Fibroblast of lung (primary cell): ENCODE measurements around the gene DICER1. TPM values are rescaled to one million over a fixed set of nuclear protein-coding genes. Genes with fewer than 3 reads are reported as not detected.

ENCODE experiments used
- DNase-seq, 2 donors: peaks; one replicate each; pipeline versions ENCODE4 v3.0.0 to v3.0.0-alpha.2; 2010; ENCODE audit warnings: low read depth in 2 of 2
- H2AFZ ChIP-seq: 2 replicates; pipeline ENCODE4 v1.5.1; 2012; ENCODE audit warnings: low read length, control low read depth, inconsistent platforms
- H3K27ac ChIP-seq: 2 replicates; pipeline ENCODE4 v1.5.1; 2011; ENCODE audit warnings: low read length, control low read depth; ENCODE audit not compliant: insufficient read depth
- H3K27me3 ChIP-seq: 2 replicates; pipeline ENCODE4 v1.5.1; 2011; ENCODE audit warnings: mild to moderate bottlenecking, low read length; ENCODE audit not compliant: control insufficient read depth, insufficient read depth
- H3K36me3 ChIP-seq: 2 replicates; pipeline ENCODE4 v1.5.1; 2011; ENCODE audit warnings: low read length; ENCODE audit not compliant: control insufficient read depth, insufficient read depth
- H3K4me1 ChIP-seq: 2 replicates; pipeline ENCODE4 v1.5.1; 2011; ENCODE audit warnings: low read length; ENCODE audit not compliant: control insufficient read depth, insufficient read depth; ENCODE audit errors: extremely low read depth
- H3K4me2 ChIP-seq: 2 replicates; pipeline ENCODE4 v1.5.1; 2011; ENCODE audit warnings: low read length, control low read depth; ENCODE audit not compliant: insufficient read depth; ENCODE audit errors: extremely low read depth
- H3K4me3 ChIP-seq, 4 experiments: fragments of 200-600 bp in 1 of 4; sonication (generic) in 1 of 4; replicated peaks in 1 of 4; 2 replicates each; pipeline ENCODE4 v1.5.1; 2011 to 2016; ENCODE audit warnings: low read length in 4 of 4, low read depth in 3 of 4, mild to moderate bottlenecking in 3 of 4, control low read depth in 2 of 4, inconsistent platforms in 1 of 4, mixed read lengths in 1 of 4; ENCODE audit not compliant: insufficient read depth in 1 of 4; ENCODE audit errors: control extremely low read depth in 1 of 4
- H3K79me2 ChIP-seq: 2 replicates; pipeline ENCODE4 v1.5.1; 2012; ENCODE audit warnings: mild to moderate bottlenecking, low read length, inconsistent platforms; ENCODE audit not compliant: control insufficient read depth, insufficient read depth
- H3K9ac ChIP-seq: 2 replicates; pipeline ENCODE4 v1.5.1; 2011; ENCODE audit warnings: mild to moderate bottlenecking, low read length, control low read depth; ENCODE audit not compliant: insufficient read depth
- H3K9me3 ChIP-seq: 2 replicates; pipeline ENCODE4 v1.5.1; 2012; ENCODE audit warnings: low read depth, low read length; ENCODE audit not compliant: control insufficient read depth, insufficient read depth
- H4K20me1 ChIP-seq: 2 replicates; pipeline ENCODE4 v1.5.1; 2011; ENCODE audit warnings: low read length; ENCODE audit not compliant: control insufficient read depth, insufficient read depth; ENCODE audit errors: extremely low read depth
- EZH2 ChIP-seq: IDR thresholded peaks from 2 replicates; pipeline ENCODE4 v1.5.1; 2012; ENCODE audit warnings: low read length, control low read depth, mild to moderate bottlenecking; ENCODE audit errors: missing control alignments
- polyA plus RNA-seq, 2 donors: library from polyadenylated mRNA; depleted of rRNA in 1 of 2; stranded (reverse) in 1 of 2; unstranded in 1 of 2; fragments of >200 nt; gene quantifications; 2 replicates each; pipeline ENCODE4 v1.2.1, GENCODE V29; 2011 to 2012; ENCODE audit warnings: missing spikeins in 1 of 2
- total RNA-seq: library from RNA; depleted of rRNA; stranded (reverse); fragments of >200 nt; gene quantifications from 2 replicates; pipeline ENCODE4 v1.2.1, GENCODE V29; 2014
- TF ChIP-seq, protein P1 (sequence below), 2 donors: IDR thresholded peaks in 1 of 2; conservative IDR thresholded peaks in 1 of 2; 1 replicate in 1 of 2; 2 replicates in 1 of 2; pipeline ENCODE4 v1.5.1; 2011 to 2012; ENCODE audit warnings: low read length in 2 of 2, control low read depth in 1 of 2, inconsistent platforms in 1 of 2, low read depth in 1 of 2, mild to moderate bottlenecking in 1 of 2

Gene DICER1
- total and polyA plus RNA-seq, 2 donors (not counting 1 experiment from before 2014, with no cell fraction given): 20.3 to 28.7 TPM

DNA sequence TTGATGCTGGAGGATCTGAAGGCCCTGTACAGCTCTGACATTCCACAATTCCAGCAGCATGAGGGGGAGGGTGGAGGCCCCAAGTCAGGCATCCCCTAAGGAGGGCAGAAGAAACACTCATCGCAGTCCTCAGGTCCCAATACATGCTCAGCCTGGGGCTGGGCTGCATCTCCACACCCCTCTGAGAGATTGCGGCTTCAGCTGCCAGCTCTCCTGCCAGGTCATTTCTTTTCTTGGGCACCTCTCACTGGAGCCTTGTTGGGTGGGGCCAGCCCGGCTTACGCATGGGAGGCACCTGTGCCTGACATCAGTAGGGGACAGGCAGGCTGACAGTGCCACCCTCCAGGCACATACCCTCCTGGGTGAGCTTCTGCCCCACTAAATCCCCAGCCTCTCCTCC is 89.8 kb downstream of the DICER1 start:
- Histone ChIP-seq H3K79me2 (no peaks in the 10 kb centered on the region), H3K4me2 (no peak overlapping the region), H3K4me1 (no peaks in the 10 kb centered on the region), H3K9ac (no peak overlapping the region), H3K27ac (no peak overlapping the region), H4K20me1 (no peaks in the 10 kb centered on the region), H3K9me3 (no peaks in the 10 kb centered on the region), H3K36me3 (no peaks in the 10 kb centered on the region), H2AFZ (no peak overlapping the region), H3K27me3 (no peaks in the 10 kb centered on the region), H3K4me3 (no peak overlapping the region)
- DNase-seq: no peak
- TF ChIP-seq EZH2: no peak
- TF ChIP-seq, protein P1, sequence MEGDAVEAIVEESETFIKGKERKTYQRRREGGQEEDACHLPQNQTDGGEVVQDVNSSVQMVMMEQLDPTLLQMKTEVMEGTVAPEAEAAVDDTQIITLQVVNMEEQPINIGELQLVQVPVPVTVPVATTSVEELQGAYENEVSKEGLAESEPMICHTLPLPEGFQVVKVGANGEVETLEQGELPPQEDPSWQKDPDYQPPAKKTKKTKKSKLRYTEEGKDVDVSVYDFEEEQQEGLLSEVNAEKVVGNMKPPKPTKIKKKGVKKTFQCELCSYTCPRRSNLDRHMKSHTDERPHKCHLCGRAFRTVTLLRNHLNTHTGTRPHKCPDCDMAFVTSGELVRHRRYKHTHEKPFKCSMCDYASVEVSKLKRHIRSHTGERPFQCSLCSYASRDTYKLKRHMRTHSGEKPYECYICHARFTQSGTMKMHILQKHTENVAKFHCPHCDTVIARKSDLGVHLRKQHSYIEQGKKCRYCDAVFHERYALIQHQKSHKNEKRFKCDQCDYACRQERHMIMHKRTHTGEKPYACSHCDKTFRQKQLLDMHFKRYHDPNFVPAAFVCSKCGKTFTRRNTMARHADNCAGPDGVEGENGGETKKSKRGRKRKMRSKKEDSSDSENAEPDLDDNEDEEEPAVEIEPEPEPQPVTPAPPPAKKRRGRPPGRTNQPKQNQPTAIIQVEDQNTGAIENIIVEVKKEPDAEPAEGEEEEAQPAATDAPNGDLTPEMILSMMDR (conservative IDR thresholded peaks at IDR 0.05 in 1 of 2, IDR thresholded peaks at IDR 0.05 in 1 of 2; ENCODE audit: low read depth in 1 of 2, low read length in 2 of 2): no peak

- Histone ChIP-seq H3K9ac (no peak overlapping the region), H4K20me1 (no peaks in the 10 kb centered on the region), H3K27ac (no peak overlapping the region), H3K27me3 (no peaks in the 10 kb centered on the region), H3K4me3 (no peak overlapping the region), H3K4me2 (no peak overlapping the region), H2AFZ (no peak overlapping the region), H3K9me3 (no peaks in the 10 kb centered on the region), H3K4me1 (no peaks in the 10 kb centered on the region), H3K36me3 (no peaks in the 10 kb centered on the region), H3K79me2 (no peaks in the 10 kb centered on the region)
- TF ChIP-seq EZH2: no peak
- TF ChIP-seq, protein P1 (conservative IDR thresholded peaks at IDR 0.05 in 1 of 2, IDR thresholded peaks at IDR 0.05 in 1 of 2; ENCODE audit: low read depth in 1 of 2, low read length in 2 of 2): no peak
- DNase-seq: no peak
Measured at GRCh38 chr14:95066427-95066986, 90.8 kb downstream of the DICER1 start.

DNA sequence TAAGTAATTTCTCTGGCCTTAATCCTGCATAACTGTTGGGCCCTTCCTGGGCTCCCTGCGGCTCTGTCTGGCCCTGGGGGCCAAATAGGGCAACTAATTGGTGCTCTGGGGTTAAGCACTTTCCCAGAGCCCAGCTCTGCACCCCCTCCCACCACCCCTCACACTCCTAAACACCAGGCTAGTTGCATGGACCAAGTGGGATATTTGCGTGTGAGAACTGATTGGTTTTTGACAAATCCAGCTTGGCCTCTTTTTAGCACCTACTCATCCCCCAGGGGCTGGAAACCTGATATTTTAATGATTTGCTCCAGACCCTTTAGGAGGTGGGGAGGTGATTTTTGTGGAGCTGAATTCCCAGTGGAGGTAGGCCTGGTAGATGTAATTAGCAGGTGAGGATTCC is 91.9 kb downstream of the DICER1 start:
- no peak for TF ChIP-seq EZH2
- TF ChIP-seq, protein P1 (conservative IDR thresholded peaks at IDR 0.05 in 1 of 2, IDR thresholded peaks at IDR 0.05 in 1 of 2; ENCODE audit: low read depth in 1 of 2, low read length in 2 of 2): no peak
- Histone ChIP-seq H3K36me3 (no peaks in the 10 kb centered on the region), H2AFZ (no peak overlapping the region), H3K4me1 (no peaks in the 10 kb centered on the region), H3K27me3 (no peaks in the 10 kb centered on the region), H4K20me1 (no peaks in the 10 kb centered on the region), H3K9ac (no peak overlapping the region), H3K27ac (no peak overlapping the region), H3K4me3 (no peak overlapping the region), H3K79me2 (no peaks in the 10 kb centered on the region), H3K9me3 (no peaks in the 10 kb centered on the region), H3K4me2 (no peak overlapping the region)
- DNase-seq: no peak
